Esophagus muscularis mucosa (tissue), 4 donors: ENCODE data around the gene TANC1. TPM values are rescaled to one million over a fixed set of nuclear protein-coding genes. Genes with fewer than 3 reads are reported as not detected.
A peak's percentile ranks its signal among the peaks of the same experiment; 100 is the strongest.

ENCODE experiments used
- DNase-seq: peaks from one replicate; pipeline ENCODE4 v3.0.0-alpha.2; 2017; ENCODE audit errors: extremely low spot score
- H3K27ac ChIP-seq, 4 donors: fragments of 200-600 bp; sonication (generic); replicated peaks in 1 of 4; 1 replicate in 3 of 4; 2 replicates in 1 of 4; pipeline ENCODE4 v1.5.1; 2016 to 2019; ENCODE audit warnings: mild to moderate bottlenecking in 1 of 4
- H3K27me3 ChIP-seq, 4 donors: fragments of 200-600 bp; sonication (generic); one replicate each; pipeline versions ENCODE4 v1.5.1 to v1.6.0; 2016 to 2019
- H3K36me3 ChIP-seq, 4 donors: fragments of 200-600 bp; sonication (generic); one replicate each; pipeline ENCODE4 v1.5.1; 2016 to 2019
- H3K4me1 ChIP-seq, 4 donors: fragments of 200-600 bp; sonication (generic); one replicate each; pipeline ENCODE4 v1.5.1; 2016 to 2019
- H3K4me3 ChIP-seq, 4 donors: fragments of 200-600 bp; sonication (generic); 1 replicate in 2 of 4; 2 replicates in 2 of 4; pipeline ENCODE4 v1.5.1; 2016 to 2019; ENCODE audit warnings: mild to moderate bottlenecking in 4 of 4, moderate library complexity in 1 of 4
- H3K9me3 ChIP-seq, 4 donors: fragments of 200-600 bp; sonication (generic); 1 replicate in 3 of 4; 2 replicates in 1 of 4; pipeline ENCODE4 v1.5.1; 2016 to 2019
- CTCF ChIP-seq, 3 experiments: fragments of 200-600 bp in 2 of 3; fragments of 450-650 bp in 1 of 3; sonication (generic) in 2 of 3; IDR thresholded peaks; one replicate each; pipeline ENCODE4 v1.5.1; 2017 to 2019; ENCODE audit warnings: antibody characterized with exemption in 3 of 3, mild to moderate bottlenecking in 2 of 3, moderate library complexity in 1 of 3
- EP300 ChIP-seq: sonication (generic); formaldehyde crosslinking; IDR thresholded peaks from one replicate; pipeline ENCODE4 v1.6.1; 2017; ENCODE audit warnings: antibody characterized with exemption
- POLR2A ChIP-seq: fragments of 450-650 bp; IDR thresholded peaks from one replicate; pipeline ENCODE4 v1.6.1; 2017; ENCODE audit warnings: antibody characterized with exemption, moderate library complexity, mild to moderate bottlenecking, low read depth
- POLR2AphosphoS5 ChIP-seq, 2 donors: sonication (generic); formaldehyde crosslinking; IDR thresholded peaks; one replicate each; pipeline ENCODE4 v1.6.1; 2017; ENCODE audit warnings: antibody characterized with exemption in 2 of 2
- WGBS: methylation state at CpG from one replicate; pipeline ENCODE4 v1.1.5; 2018; 5-methylcytosine and 5-hydroxymethylcytosine counted together
- intact Hi-C: fragments of 100-400 bp; cut with DNase I; formaldehyde crosslinking; loops from one replicate; pipeline ENCODE4 v1.15.1; 2023
- total RNA-seq, 4 donors: library from RNA; depleted of rRNA; stranded (reverse); fragments of >200 nt; gene quantifications; one replicate each; pipeline versions ENCODE4 v1.1.0 to v1.2.1, GENCODE V29; 2016

The TANC1 gene
- total RNA-seq, 4 donors from 2014 or later, result 34.3 to 54.0 (median 52.9) TPM

- intact Hi-C loops, result no loop called here
- no peak for DNase-seq
- TF ChIP-seq EP300 (no peak), POLR2AphosphoS5 (IDR thresholded peaks at IDR 0.05) (no peak), POLR2A (no peak), CTCF (IDR thresholded peaks at IDR 0.05) (no peak)
- Histone ChIP-seq H3K4me1 (no peaks in the 10 kb centered on the region), H3K9me3 (peaks cover 0 to 6% (median 2%) of the 10 kb centered on the region in 4 donors), H3K4me3 (no peak overlapping the region), H3K36me3 (peaks cover 13 to 79% (median 58%) of the 10 kb centered on the region in 4 donors), H3K27ac (no peak overlapping the region), H3K27me3 (no peaks in the 10 kb centered on the region)
These were observed 275.1 kb downstream of the TANC1 start for GRCh38 chr2:159243529-159243928.

GRCh38 chr2:159246325-159246988 is 278.0 kb downstream of the TANC1 start:
- Histone ChIP-seq H3K9me3 (peaks cover 0 to 6% (median 2%) of the 10 kb centered on the region in 4 donors), H3K27me3 (no peaks in the 10 kb centered on the region), H3K4me3 (no peak overlapping the region), H3K36me3 (peaks cover 4 to 49% (median 32%) of the 10 kb centered on the region in 4 donors), H3K4me1 (peaks cover 14 to 19% (median 16%) of the 10 kb centered on the region in 4 donors), H3K27ac (no peak overlapping the region)
- 95% methylated on average over 7 of the region's 7 CpGs for WGBS
- TF ChIP-seq POLR2A, result no peak
- TF ChIP-seq EP300, result no peak
- no peak for TF ChIP-seq POLR2AphosphoS5 (IDR thresholded peaks at IDR 0.05)
- TF ChIP-seq CTCF (IDR thresholded peaks at IDR 0.05), result no peak
- no peak for DNase-seq
- intact Hi-C loops, result no loop called here

- DNase-seq, result no peak
- intact Hi-C loops, result no loop called here
- WGBS, result 51% methylated on average over 7 of the region's 7 CpGs
- Histone ChIP-seq H3K9me3 (peaks cover 0 to 6% (median 2%) of the 10 kb centered on the region in 4 donors), H3K36me3 (peaks cover 4 to 32% (median 18%) of the 10 kb centered on the region in 4 donors), H3K27me3 (no peaks in the 10 kb centered on the region), H3K4me3 (no peak overlapping the region), H3K4me1 (peaks cover 14 to 19% (median 16%) of the 10 kb centered on the region in 4 donors), H3K27ac (peak overlapping the region; percentile 56 to 64 (median 60))
- peak; percentile 29 to 57 for TF ChIP-seq POLR2AphosphoS5 (IDR thresholded peaks at IDR 0.05)
- TF ChIP-seq CTCF (IDR thresholded peaks at IDR 0.05), result no peak
These were observed 281.7 kb downstream of the TANC1 start for GRCh38 chr2:159249990-159250715.

GRCh38 chr2:159251296-159252173 is 283.1 kb downstream of the TANC1 start:
- intact Hi-C loops, result no loop called here
- Histone ChIP-seq H3K27ac (peak overlapping the region in 1 of 4 donors; percentile 64), H3K4me1 (peaks cover 14 to 19% (median 16%) of the 10 kb centered on the region in 4 donors), H3K27me3 (no peaks in the 10 kb centered on the region), H3K9me3 (peaks cover 0 to 4% (median 1%) of the 10 kb centered on the region in 4 donors), H3K4me3 (no peak overlapping the region), H3K36me3 (peaks cover 0 to 29% (median 5%) of the 10 kb centered on the region in 4 donors)
- 80% methylated on average over 12 of the region's 12 CpGs for WGBS
- DNase-seq, result no peak
- TF ChIP-seq POLR2AphosphoS5 (IDR thresholded peaks at IDR 0.05) (no peak), POLR2A (no peak), EP300 (no peak), CTCF (IDR thresholded peaks at IDR 0.05) (no peak)
